Tibial nerve (tissue), 4 donors: ENCODE results near the gene CYP4X1.

Source experiments
- CTCF ChIP-seq, 5 experiments: fragments of 200-600 bp in 3 of 5; fragments of 450-650 bp in 2 of 5; sonication (generic) in 3 of 5; IDR thresholded peaks; one replicate each; pipeline ENCODE4 v1.5.1; 2016 to 2019; ENCODE audit warnings: antibody characterized with exemption in 5 of 5, mild to moderate bottlenecking in 3 of 5, moderate library complexity in 2 of 5
- EP300 ChIP-seq, 2 donors: sonication (generic); formaldehyde crosslinking; IDR thresholded peaks; one replicate each; pipeline ENCODE4 v1.6.1; 2017; ENCODE audit warnings: antibody characterized with exemption in 2 of 2, mild to moderate bottlenecking in 1 of 2
- POLR2A ChIP-seq, 2 donors: fragments of 450-650 bp; IDR thresholded peaks; one replicate each; pipeline ENCODE4 v1.6.1; 2017; ENCODE audit warnings: antibody characterized with exemption in 2 of 2, mild to moderate bottlenecking in 2 of 2, moderate library complexity in 2 of 2

- TF ChIP-seq CTCF (IDR thresholded peaks at IDR 0.05) = no peak
- no peak for TF ChIP-seq EP300 (IDR thresholded peaks at IDR 0.05)
- no peak for TF ChIP-seq POLR2A (IDR thresholded peaks at IDR 0.05)
Measured at GRCh38 chr1:47030170-47030805, 6.8 kb downstream of the CYP4X1 start.
